Left lobe of liver (tissue), 2 donors: ENCODE results near the gene SMU1. TPM values are rescaled to one million over a fixed set of nuclear protein-coding genes. Genes with fewer than 3 reads are reported as not detected.
A peak's percentile ranks its signal among the peaks of the same experiment; 100 is the strongest.
"Not testable (repeated sequence)": the region's sequence is repeated elsewhere in the genome, so short reads cannot be mapped to it uniquely, and the experiment has no call there.

Experiments
- ATAC-seq: fragments of 200-7000 bp; cut with Tn5 transposase; one replicate; pipeline ENCODE4 v1.9.1; 2020; ENCODE audit warnings: mild to moderate bottlenecking, moderate library complexity
- DNase-seq: peaks from one replicate; pipeline ENCODE4 v3.0.0-alpha.2; 2020; ENCODE audit warnings: low spot score
- total RNA-seq: library from RNA; stranded (reverse); gene quantifications from one replicate; pipeline ENCODE4 v1.2.1, GENCODE V29; 2021
- donor health status: DM: no; HTN: no; CAD: no; lungs with moderate emphysema.
- donor health status: DM: no; HTN: yes; CAD: no.

The SMU1 gene
- total RNA-seq, 1 donor from 2014 or later, result 7.0 TPM

DNA sequence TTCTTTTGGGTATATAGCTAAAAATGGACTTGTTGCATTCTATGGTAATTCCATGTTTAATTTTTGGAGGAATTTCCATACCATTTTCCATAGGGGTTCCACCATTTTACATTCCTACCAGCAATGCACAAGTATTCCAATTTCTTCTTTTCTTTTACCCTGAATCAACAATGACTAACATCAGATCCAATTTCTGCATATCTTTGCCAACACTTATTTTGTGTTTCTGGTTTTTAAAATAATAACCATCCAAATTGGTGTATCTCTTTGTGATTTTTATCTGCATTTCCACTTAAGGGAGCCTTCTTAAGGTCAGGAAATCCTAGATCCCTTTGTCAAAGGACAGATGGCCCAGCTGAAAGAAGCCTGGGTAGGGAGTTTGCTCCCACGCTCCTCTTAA lies 29.5 kb upstream of the SMU1 start:
- ATAC-seq (no peak), DNase-seq (no peak)

DNA sequence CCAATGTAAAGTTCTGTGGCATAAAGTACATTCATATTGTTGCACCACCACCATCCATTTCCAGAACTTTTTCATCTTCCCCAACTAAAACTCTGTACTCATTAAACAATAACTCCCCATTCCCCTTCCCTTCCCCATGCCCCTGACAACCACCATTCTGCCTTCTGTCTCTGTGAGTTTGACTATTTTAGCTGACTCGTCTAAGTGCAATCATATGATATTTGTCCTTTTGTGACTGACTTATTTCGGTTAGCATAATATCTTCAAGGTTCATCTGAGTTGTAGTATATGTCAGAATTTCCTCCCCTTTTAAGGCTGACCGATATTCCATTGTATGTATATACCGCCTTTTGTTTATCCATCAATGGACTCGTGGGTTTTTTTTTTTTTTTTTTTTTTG lies 29.0 kb upstream of the SMU1 start:
- no peak for DNase-seq

DNA sequence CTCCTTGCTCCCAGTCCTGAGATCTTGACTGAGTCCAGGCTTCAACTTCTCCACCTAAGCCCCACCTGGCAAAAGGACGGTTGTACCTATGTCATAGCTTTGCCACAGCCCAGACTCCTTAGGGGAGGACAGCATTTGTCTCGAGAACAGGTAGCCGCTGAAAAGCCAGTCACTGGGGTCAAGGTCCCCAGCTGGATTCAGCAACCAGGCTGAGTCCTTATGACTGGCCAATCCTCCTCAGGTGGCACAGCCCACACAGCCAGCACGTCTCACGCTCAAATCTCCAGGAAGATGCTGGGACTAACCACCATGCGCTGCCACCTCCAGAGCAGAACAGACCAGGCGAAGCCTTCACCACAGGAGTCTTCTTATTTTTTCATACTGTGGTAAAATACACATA lies 27.9 kb upstream of the SMU1 start:
- DNase-seq (no peak), ATAC-seq (no peak)

More for the DNA sequence above, 29.0 kb upstream of the SMU1 start:
- no peak for ATAC-seq

DNA sequence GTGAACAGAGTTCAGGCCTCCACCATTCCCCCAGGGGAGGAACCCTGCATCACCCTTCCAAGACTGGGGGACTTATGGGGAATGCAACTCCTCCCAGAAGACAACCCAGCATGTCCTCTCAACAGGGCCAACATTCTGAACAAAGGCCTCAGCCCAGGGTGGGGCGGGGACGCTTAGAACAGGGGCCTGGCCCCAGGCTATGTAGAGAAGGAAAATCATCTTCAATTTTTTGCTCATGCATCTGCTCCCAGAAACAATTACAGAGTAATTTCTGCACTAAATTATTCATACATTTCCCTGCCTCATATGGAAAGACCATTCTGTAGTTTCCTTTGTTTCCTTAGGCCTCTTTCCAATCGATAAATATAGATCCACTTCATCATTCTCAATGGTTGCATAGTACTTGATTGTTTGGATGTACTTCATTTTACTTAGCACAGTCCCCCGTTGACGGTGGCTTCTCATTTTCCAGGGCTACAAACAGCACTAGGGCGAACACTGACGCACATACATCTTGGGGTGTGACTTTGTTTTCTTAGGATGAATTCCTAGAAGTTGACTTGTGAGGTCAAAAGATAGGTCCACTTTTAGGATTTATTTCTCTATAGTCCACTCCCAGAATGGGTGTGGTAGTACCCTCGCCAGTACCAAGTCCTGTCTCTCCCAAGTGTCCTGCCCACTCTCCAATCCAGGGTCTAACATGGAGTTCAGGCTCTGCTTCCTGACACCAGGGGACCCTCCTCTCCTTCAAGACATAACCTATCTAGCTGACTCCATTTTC lies 27.2 kb upstream of the SMU1 start:
- no peak for DNase-seq
- no peak for ATAC-seq

DNA sequence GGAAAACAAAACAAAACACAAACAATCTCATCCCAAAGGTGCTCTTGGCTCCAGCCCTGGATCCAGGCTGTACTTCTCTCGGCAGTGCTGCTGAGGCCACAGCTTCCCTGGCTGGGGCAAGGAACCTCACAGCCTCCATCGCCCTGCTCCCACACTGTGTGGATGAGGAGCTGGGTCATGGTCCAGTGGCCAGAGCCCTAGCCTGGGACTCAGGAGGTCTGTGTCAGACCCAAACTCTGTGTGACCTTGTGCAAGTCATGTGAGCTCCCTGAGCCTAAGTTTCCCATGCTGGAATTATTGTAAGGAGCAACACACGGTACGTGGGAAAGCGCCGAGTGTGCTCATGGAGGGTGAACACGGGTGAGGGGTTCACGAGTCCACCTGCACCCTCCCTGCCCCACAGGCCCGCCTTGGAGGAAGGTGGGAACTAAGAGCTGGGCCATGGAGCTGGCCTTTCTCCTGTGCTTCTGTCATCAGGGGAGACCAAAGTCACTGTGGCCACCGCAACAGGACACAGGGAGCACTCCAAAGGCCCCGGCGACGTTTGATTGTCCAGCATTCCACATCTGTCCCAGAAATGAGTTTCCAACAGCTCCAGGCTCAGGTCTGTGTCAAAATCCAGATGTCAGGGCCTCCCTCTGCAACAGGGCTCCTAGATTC lies 26.2 kb upstream of the SMU1 start:
- no peak for DNase-seq
- no peak for ATAC-seq

DNA sequence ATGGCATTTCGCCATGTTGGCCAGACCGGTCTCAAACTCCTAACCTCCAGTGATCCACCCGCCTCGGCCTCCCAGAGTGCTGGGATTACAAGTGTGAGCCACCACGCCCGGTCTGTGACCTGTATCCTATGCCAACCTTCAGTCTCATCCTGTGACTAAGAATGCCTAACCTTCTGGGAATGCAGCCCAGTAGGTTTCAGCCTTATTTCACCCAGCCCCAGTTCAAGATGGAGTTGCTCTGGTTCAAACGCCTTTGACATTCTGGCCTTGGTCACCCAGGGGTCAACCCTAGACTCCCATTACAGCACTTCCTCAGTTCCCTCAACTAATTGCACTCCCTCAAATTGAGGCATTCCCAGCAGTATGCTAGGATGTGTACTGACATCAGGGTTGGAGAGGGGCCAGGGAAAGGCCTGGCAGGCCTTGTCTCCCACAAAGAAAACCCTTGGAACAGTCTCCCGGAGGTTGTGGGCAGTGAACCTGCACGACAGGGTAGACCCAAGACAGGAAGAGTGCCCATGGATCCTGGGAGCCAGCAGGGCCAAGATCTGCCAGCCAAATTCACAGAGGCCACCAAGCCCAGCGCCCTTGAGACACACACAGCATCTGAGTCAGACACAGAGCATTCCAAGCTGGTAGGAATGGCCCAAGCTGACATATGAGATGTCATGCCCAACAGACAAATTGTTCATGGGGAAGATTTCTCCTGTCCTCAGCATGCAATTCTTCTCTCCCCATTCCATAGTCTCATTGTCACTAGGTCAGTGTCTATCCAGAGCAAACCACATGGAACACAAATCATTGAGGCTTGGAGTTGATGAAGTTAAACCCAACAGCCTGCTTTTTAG lies 24.9 kb upstream of the SMU1 start:
- peak; percentile 48 for ATAC-seq

DNA sequence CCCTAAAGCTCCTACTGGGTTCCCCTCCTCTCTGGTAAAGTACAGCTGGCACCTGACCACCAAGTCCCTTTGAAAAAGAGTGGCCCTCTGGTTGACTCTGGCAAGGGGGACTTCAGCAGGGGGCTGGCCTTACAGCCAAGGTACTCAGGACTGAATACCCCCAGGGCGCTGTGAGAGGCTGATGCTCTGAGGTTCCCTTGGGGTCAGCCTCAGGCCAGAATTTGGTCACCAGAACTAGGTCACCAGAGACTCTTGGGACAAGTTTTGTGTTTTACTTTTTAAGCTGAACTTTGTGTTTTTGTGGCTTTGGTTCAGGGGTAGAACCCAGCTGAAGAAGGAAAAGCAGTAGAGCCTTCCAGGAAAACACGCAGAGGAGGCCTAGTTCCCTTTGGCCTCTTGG lies 23.3 kb upstream of the SMU1 start:
- no peak for ATAC-seq
- no peak for DNase-seq

More for the DNA sequence above, 24.9 kb upstream of the SMU1 start:
- no peak for DNase-seq

DNA sequence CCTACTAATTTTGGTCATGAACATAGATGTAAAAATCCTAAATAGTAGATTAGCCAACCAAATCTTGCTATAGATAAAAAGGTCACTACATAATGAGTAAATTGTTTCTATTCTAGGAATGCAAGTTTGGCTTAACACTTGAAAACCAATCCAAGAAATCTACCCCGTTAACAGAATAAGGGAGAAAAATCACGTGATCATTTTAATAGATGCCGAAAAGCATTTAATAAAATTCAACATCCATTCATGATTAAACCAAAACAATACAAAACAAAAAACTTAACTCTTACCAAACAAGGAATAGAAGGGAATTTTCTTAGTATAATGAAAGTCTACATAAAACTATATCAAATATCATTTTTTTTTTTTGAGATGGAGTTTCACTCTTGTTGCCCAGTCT lies 20.7 kb upstream of the SMU1 start:
- no peak for ATAC-seq
- no peak for DNase-seq

DNA sequence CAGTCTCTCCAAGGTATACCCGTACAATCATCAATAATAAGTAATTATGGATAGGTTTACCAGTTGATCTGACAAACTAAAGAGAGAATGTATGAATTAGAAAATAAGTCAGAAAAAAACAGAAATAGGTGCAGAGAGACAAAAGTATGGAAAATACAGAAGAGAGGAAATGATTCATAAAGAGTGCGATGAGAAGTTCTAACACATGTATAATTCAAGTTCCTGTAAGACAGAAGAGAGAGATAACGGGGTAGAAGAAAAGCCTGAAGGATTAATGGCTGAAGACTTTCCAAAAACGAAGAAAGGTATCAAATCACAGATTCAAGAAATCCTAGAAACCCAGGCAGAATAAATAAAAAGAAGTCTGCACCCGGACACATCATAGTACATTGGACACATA lies 16.2 kb upstream of the SMU1 start:
- no peak for DNase-seq
- no peak for ATAC-seq

DNA sequence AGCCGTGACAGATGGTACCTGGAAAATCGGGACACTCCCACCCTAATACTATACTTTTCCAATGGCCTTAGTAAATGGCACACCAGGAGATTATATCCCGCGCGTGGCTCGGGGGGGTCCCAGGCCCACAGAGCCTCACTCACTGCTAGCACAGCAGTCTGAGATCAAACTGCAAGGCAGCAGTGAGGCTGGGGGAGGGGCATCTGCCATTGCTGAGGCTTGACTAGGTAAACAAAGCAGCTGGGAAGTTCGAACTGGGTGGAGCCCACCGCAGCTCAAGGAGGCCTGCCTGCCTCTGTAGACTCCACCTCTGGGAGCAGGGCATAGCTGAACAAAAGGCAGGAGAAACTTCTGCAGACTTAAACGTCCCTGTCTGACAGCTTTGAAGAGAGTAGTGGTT lies 9.2 kb upstream of the SMU1 start:
- ATAC-seq, DNase-seq: not testable (repeated sequence)

DNA sequence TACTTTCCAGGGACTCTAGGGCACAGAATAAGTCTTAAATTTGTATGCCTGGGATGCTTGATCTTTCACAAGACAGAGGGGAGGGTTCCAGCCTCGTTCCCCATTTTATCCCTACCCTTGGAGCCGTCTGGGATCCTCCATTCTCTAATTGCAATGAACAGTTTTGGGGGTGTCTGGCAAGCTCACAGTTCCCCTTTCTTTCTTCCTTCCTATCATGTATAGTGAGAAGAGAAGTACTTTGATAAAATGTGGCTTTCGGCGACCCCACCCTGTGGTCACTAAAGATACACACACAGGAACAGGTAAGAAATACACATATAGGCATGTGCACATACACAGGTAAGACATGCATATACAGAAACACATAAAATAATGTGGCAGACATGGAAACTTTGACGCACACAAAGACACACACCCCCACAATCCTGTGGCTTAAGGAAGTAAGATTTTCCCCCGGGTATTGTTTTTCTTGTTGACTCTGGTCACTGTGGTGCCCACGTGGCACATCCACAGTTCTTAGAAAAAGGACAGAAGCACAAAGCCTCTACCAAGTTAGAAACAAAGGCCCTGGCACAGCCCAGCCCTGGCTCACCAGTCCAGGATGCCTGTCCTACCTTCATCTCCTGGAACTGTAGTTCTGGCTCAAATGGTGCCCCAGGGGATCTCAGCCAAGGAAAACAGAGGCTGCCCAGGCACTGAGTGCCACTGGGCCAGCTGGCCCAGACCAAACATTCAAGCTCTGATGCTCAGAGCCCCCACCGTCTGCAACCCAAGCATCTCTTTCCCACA lies 6.3 kb upstream of the SMU1 start:
- peak; percentile 79 for ATAC-seq
- peak; percentile 64 for DNase-seq

DNA sequence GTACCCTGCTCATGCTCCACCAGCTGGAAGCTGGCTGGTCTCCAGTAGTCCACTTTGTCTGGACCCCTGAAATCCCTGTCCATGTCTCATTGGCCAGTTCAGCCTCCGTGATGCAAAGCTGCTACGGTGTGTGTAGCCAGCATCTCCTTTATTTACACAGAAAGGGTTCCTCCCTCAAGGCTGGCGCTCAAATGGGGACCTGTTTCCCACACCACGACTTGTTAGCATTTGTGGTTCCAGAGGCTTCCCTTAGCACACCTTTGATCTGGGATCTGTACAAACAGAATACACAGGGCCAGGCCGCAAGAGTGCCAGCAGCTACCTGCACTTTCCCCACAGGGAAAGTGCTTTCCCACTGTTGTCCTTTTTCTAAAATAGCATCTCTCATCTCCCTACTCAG lies 5.7 kb upstream of the SMU1 start:
- ATAC-seq (peak; percentile 83), DNase-seq (peak; percentile 72)

DNA sequence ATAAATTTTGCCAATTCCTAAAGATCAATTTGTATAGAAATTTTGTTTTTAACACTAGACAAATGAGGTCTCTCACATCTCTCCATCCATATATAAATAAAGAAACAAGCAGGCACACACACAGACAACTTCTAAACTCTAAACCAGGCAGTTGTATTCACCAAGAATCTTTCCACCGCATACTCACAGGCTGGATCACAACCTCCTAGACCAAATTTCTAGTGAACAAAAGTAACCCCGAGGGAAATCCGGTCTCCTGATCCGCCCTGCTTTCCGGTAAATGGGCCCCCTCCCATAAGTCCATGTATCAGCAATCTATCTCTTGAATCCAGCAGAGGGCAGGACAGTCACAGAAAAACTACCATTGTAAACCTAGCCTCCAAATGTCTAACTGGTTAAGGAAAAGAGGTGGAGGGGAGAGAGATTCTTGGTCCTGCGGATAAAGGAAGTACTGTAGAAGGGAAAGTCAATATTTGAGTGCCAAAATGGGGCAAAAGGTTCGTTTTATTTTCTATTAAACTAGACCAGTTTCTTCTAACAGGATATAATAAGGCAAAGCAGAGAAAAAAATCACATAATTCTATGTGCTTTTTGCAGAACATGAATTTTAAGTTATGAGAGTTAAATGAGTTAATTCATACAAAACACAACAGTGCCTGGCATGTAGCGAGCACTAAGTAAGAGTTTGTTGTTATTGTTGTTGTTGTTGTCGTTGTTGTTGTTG lies 4.8 kb upstream of the SMU1 start:
- DNase-seq, result peak; percentile 57

DNA sequence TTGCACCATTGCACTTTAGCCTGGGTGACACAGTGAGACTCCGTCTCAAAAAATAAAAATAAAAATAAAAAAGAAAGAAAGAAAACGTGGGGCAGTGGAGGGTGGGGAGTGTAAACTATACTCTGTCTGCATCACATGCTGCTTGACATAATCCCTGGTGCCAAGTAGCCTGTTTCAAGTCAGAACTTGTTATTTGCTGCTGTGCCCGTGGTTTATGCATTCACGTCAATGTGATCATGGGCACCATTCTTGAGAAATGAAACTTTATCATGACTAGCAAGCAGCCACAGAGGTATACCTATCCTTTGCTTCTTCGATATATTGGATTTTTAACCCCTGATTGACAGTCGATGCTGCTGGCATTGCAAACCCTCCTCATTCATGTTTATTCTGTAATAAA lies 4.1 kb upstream of the SMU1 start:
- DNase-seq (no peak), ATAC-seq (no peak)

More for the DNA sequence above, 4.8 kb upstream of the SMU1 start:
- peak; percentile 65 for ATAC-seq

DNA sequence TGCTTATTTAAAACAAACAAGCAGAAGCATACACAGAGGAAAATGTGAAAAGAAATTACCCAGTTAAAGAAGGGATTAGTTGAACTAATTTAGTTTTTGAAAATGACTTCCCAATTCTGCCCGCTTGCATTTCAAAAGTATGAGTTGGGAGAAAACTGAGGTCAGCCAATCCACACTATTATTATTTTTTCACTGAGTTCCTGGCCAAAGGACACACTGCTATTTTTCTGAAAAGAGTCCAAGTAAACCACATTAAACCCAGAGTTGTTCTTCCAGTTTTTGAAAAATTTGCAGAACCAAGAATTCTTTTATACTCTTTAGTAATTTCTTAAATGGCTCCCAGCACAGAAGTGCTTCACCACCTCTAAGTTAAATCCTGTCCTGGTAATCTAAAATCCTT lies 7.5 kb downstream of the SMU1 start:
- ATAC-seq (no peak), DNase-seq (no peak)

DNA sequence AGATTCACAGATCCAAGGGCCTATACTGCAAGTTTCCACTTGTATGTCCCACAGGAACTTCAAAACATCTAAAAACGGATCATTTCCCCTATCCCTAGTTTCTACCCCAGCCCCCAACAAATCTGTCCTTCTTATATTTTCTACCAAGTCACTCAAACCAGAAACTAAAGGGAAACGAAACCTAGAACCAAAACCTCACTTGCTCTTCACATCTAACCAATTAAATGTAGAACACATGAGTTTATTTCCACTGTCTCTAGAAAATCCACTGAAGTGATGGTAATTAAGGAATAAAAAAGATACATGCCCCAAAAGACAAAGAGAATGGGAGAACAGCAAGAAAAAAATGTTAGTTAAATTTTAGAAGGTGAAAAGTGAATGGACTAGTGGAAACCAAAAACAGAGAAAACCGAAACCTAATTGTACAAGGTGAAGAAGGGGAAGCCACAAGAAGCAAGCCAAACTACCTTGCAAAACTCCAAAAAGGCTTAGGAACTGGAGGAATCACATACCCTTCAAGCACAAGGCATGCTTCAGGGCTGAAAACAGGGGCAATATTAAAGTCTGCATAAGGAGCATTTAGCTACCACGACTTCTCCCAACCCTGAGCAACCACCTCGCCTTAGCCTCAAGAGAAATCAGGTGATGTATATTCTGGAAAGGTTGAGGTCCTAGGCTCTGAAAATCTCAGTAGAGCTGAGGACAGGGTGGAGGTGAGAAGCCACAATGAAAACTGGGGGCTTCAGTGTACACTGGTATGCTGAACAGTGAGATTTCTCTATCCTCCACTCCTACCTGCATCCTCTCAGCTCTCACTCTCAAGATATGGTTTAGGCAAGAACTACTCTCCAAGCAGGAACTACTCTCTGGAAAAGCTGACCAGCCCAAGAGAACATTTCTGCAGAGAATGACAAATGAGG lies 11.1 kb downstream of the SMU1 start:
- no peak for DNase-seq
- no peak for ATAC-seq

DNA sequence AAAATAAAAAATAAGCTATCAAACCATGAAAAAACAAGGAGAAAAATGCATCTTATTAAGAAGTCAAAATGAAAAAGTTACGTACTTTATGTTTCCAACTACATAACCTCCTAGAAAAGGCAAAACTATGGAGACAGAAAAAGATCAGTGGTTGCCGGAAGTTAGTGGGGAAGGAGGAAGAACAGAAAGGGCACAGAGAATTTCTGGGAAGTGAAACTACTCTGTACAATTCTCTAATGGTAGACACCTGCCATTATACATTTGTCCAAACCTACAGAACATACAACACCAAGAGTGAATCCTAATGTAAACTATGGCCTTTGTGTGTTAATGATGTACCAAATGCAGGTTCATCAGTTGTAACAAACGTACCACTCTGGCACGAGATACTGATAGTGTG lies 25.3 kb downstream of the SMU1 start:
- ATAC-seq (no peak), DNase-seq (no peak)

DNA sequence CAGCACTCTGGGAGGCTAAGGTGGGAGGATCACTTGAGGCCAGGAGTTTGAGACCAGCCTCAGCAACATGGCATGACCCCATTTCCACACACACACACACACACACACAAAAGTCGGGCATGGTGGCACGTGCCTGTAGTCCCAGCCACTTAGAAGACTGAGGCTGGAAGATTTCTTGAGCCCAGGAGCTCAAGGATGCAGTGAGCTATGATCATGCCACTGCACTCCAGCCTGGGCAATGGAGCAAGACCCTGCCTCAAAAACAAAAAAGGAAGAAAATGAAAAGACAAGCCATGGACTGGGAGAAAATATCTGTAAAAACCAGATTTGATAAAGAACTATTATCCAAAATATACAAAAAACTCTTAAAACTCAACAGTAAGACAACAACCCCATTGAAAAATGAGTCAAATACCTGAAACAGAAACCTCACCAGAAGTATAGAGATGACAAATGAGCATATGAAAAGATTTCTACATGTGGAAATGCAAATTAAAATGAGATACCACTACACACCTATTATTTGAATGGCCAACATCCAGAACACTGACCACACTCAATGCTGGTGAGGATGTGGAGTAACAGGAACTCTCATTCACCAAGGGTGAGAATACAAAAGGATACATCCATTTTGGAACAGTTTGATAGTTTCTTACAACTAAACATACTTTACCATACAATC lies 26.7 kb downstream of the SMU1 start:
- ATAC-seq, result no peak
- DNase-seq, result no peak

DNA sequence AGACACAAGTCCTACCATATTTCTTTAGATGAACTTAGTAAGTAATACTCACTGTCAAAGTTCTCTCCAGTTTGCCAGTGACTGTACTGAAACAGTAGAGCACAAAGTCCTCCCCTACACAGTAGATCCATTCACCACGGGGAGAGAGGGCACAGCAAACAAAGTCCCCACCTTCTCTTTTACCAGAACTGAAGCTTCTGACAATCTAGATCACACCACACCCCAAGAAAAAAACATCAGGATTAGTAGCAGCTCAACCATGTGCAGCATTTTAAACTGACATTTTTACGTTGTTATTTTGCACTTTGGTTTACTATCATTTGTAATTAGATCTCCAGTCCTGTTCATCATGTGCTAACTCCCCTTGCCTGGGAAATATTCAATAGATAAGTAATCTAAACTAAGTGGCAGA lies 28.4 kb downstream of the SMU1 start:
- ATAC-seq (no peak), DNase-seq (no peak)
